ENCODE results near the gene CCDC183.

DNA sequence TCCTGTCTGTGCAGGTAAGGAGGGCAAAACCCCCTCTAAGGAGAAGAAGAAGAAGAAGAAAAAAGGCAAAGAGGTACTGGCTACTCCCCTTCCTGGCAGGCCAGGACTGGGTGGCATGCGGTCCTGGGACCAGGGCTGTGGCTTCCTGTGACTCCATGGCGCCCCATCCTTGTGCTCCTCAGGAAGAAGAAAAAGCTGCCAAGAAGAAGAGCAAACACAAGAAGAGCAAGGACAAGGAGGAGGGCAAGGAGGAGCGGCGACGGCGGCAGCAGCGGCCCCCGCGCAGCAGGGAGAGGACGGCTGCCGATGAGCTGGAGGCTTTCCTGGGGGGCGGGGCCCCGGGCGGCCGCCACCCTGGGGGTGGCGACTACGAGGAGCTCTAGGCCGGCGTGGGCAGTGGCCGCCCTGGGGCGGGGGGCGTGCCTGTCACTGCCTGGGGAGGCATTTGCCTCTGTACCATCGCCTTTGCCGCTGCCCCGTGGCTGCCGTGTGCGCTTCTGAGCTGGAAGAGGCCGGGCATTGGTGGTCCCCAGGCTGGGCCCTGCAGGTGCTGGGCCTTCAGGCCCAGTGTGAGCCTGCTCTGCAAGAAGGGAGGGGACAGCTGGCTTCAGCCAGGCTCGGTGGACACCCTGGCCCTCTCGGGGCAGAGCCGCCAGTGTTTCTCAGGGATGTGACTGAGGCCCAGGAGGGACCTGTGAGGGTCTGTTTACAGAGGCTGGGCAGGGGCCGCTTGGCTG lies 44.2 kb downstream of the CCDC183 start:
- TF ChIP-seq, protein P1, sequence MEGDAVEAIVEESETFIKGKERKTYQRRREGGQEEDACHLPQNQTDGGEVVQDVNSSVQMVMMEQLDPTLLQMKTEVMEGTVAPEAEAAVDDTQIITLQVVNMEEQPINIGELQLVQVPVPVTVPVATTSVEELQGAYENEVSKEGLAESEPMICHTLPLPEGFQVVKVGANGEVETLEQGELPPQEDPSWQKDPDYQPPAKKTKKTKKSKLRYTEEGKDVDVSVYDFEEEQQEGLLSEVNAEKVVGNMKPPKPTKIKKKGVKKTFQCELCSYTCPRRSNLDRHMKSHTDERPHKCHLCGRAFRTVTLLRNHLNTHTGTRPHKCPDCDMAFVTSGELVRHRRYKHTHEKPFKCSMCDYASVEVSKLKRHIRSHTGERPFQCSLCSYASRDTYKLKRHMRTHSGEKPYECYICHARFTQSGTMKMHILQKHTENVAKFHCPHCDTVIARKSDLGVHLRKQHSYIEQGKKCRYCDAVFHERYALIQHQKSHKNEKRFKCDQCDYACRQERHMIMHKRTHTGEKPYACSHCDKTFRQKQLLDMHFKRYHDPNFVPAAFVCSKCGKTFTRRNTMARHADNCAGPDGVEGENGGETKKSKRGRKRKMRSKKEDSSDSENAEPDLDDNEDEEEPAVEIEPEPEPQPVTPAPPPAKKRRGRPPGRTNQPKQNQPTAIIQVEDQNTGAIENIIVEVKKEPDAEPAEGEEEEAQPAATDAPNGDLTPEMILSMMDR (IDR thresholded peaks at IDR 0.05), result no peak
- TF ChIP-seq POLR2A (IDR thresholded peaks at IDR 0.05), result no peak
- TF ChIP-seq EP300 (IDR thresholded peaks at IDR 0.05), result no peak
